Large intestine (tissue), 3 donors: ENCODE data around the gene AMY2A. TPM values are rescaled to one million over a fixed set of nuclear protein-coding genes. Genes with fewer than 3 reads are reported as not detected.
"Not testable (repeated sequence)": the region's sequence is repeated elsewhere in the genome, so short reads cannot be mapped to it uniquely, and the experiment has no call there.

ENCODE experiments used
- DNase-seq, 2 donors: peaks; one replicate each; pipeline versions ENCODE4 v3.0.0 to v3.0.0-alpha.2; 2013
- H3K27ac ChIP-seq: one replicate; pipeline ENCODE4 v1.5.1; 2013; ENCODE audit warnings: low read length
- H3K27me3 ChIP-seq: 2 replicates; pipeline ENCODE4 v1.6.1; 2013; ENCODE audit warnings: low read length; ENCODE audit not compliant: control insufficient read depth, insufficient read depth
- H3K36me3 ChIP-seq: 2 replicates; pipeline ENCODE4 v1.6.1; 2013; ENCODE audit warnings: low read length; ENCODE audit not compliant: control insufficient read depth, insufficient read depth
- H3K4me1 ChIP-seq: one replicate; pipeline ENCODE4 v1.6.1; 2013; ENCODE audit warnings: low read length; ENCODE audit not compliant: control insufficient read depth, insufficient read depth
- H3K4me3 ChIP-seq: one replicate; pipeline ENCODE4 v1.5.1; 2013; ENCODE audit warnings: low read length
- H3K9me3 ChIP-seq: one replicate; pipeline ENCODE4 v1.6.1; 2013; ENCODE audit warnings: mild to moderate bottlenecking, low read depth, low read length, moderate library complexity; ENCODE audit not compliant: control insufficient read depth
- WGBS: methylation state at CpG from one replicate; pipeline ENCODE4 v1.1.5; 2013; ENCODE audit warnings: low lambda C conversion rate; ENCODE audit not compliant: insufficient coverage; 5-methylcytosine and 5-hydroxymethylcytosine counted together
- polyA plus RNA-seq: library from polyadenylated mRNA; unstranded; fragments of 120-200 nt; gene quantifications from one replicate; pipeline ENCODE4 v1.2.1, GENCODE V29; 2013

The AMY2A gene
- polyA plus RNA-seq, 1 donor, result not detected

- H3K9me3 ChIP-seq, H3K4me3 ChIP-seq, H3K27ac ChIP-seq, DNase-seq, H3K27me3 ChIP-seq, H3K36me3 ChIP-seq, H3K4me1 ChIP-seq: not testable (repeated sequence)
- WGBS, result no CpG with 5 or more reads among the region's 3 CpGs
These were observed 24.0 kb downstream of the AMY2A start for GRCh38 chr1:103641194-103641593.

- H3K4me1 ChIP-seq, DNase-seq, H3K27ac ChIP-seq, H3K27me3 ChIP-seq, H3K36me3 ChIP-seq, H3K4me3 ChIP-seq, H3K9me3 ChIP-seq: not testable (repeated sequence)
- no CpG with 5 or more reads among the region's 3 CpGs for WGBS
These were observed 26.7 kb downstream of the AMY2A start for GRCh38 chr1:103643908-103644307.

- H3K27me3 ChIP-seq, DNase-seq, H3K36me3 ChIP-seq, H3K4me1 ChIP-seq, H3K27ac ChIP-seq, H3K4me3 ChIP-seq, H3K9me3 ChIP-seq: not testable (repeated sequence)
- WGBS, result no CpG with 5 or more reads among the region's 3 CpGs
These were observed 33.1 kb downstream of the AMY2A start for GRCh38 chr1:103650305-103650704.

- H3K4me3 ChIP-seq, H3K36me3 ChIP-seq, DNase-seq, H3K4me1 ChIP-seq, H3K27ac ChIP-seq, H3K27me3 ChIP-seq, H3K9me3 ChIP-seq: not testable (repeated sequence)
- WGBS, result no CpG with 5 or more reads among the region's 4 CpGs
These were observed 33.7 kb downstream of the AMY2A start for GRCh38 chr1:103650889-103651288.

GRCh38 chr1:103654133-103654532 lies 36.9 kb downstream of the AMY2A start:
- not testable (repeated sequence) for H3K4me3 ChIP-seq, H3K27me3 ChIP-seq, H3K4me1 ChIP-seq, H3K36me3 ChIP-seq, H3K9me3 ChIP-seq, DNase-seq, H3K27ac ChIP-seq
- no CpG with 5 or more reads among the region's 6 CpGs for WGBS

- WGBS, result no CpG with 5 or more reads among the region's 5 CpGs
- H3K27me3 ChIP-seq, DNase-seq, H3K27ac ChIP-seq, H3K4me3 ChIP-seq, H3K4me1 ChIP-seq, H3K36me3 ChIP-seq, H3K9me3 ChIP-seq: not testable (repeated sequence)
These were observed 38.2 kb downstream of the AMY2A start, which contains the start of gene AMY1A for GRCh38 chr1:103655460-103655859. AMY1A (plus strand) TSS chr1:103655760; CDS start chr1:103656331, 571 bp downstream.

Other genes starting within 250 kb of the AMY2A start
- 54.3 TPM for gene RNPC3, start 91.7 kb upstream of the AMY2A start, polyA plus RNA-seq
- 32.3 TPM for gene AMY2B, start 45.8 kb upstream of the AMY2A start, polyA plus RNA-seq
- not detected for gene AMY1A, start 38.3 kb downstream of the AMY2A start, polyA plus RNA-seq
- not detected for gene AMY1B, start 78.8 kb downstream of the AMY2A start, polyA plus RNA-seq
- gene AMY1C, start 132.5 kb downstream of the AMY2A start, polyA plus RNA-seq, result not detected